GM21825 (cell line): ENCODE results near the gene EPB41L4A.
"Not testable (repeated sequence)": the region's sequence is repeated elsewhere in the genome, so short reads cannot be mapped to it uniquely, and the experiment has no call there.

Experiments used
- ATAC-seq: cut with Tn5 transposase; IDR thresholded peaks from one replicate; pipeline ENCODE4 v1.9.1; 2021; ENCODE audit warnings: mild to moderate bottlenecking, moderate library complexity; ENCODE audit not compliant: unreplicated experiment

Gene EPB41L4A

DNA sequence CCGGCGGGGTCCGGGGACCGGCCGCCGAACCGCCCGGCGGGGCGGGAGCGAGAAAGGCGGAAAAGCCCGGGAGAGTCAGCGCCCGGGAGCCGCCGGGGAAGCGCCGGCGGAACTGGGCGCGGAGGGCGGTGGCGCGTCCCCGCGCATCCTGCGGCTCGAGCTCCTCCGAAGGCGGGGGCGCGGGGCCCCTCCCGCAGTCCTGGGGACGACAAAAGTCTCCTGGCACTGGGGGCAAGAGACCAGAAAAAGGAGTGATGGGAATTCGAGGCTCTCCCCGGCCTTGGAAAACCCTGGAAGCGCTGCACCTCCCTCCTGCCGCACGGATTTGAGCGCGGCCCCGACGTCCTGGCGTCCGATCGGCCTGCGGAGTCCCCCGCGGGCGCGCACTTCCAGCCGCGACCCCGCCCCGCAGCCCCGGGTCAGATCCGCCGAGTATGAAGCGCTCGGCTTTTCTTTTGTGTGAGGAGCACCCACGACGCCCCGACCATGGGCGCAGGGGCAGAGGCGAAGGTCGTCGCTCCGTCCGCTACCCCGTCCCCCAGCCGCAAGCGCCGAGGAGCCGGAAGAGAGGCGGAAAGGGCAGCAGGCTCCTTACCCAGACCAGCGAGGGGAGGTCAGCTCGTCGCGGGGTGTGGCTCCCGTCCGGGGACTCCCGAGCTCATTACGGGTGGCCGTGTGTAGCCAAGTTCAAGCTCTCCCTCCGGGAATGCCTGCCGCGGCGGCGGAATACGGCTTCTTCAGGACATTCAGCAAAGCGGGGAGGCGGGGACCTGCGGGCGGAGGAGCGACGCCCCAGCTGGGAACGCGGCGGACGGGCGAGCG, at the start of gene EPB41L4A:
TSS of gene EPB41L4A (minus strand) at position 114 of the 822 bp plus-strand sequence. CDS start 238 bp downstream, outside the sequence.
- peak; percentile 22 for ATAC-seq

DNA sequence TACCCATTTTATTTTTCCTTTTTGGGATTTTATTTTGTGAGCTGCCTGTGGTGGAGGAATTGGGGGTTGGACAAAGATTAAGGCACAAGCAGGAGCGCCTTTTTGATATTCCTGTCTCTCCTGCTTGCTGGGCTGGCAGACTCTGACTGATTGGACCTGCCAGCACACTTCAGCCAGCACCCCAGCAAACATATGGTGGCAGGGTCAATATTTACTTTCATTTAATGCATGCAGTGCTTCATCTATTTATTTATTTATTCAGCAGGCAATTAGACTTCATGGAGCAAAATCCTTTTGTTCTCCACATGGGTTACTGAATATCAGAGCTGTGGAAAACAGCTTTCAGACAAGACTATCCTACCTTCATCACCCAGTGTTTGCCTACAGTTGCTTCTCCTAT, 48.4 kb upstream of the EPB41L4A start:
- ATAC-seq, result no peak

GRCh38 chr5:112466261-112466660, 47.2 kb upstream of the EPB41L4A start:
- ATAC-seq, result not testable (repeated sequence)

- ATAC-seq, result not testable (repeated sequence)
These were observed 28.2 kb upstream of the EPB41L4A start for GRCh38 chr5:112447187-112447760.

- ATAC-seq, result no peak
These were observed 26.7 kb upstream of the EPB41L4A start for GRCh38 chr5:112445626-112446350.

GRCh38 chr5:112443932-112444331, 24.9 kb upstream of the EPB41L4A start:
- not testable (repeated sequence) for ATAC-seq

DNA sequence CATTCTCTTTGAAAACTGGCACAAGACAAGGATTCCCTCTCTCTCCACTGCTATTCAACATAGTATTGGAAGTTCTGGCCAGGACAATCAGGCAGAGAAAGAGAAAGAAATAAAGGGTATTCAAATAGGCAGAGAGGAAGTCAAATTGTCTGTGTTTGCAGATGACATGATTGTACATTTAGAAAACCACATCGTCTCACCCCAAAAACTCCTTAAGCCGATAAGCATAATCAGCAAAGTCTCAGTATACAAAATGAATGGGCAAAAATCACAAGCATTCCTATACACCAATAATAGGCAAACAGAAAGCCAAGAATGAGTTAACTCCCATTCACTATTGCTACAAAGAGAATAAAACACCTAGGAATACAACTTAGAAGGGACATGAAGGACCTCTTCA, 21.0 kb upstream of the EPB41L4A start:
- ATAC-seq, result no peak

- no peak for ATAC-seq
These were observed 17.1 kb upstream of the EPB41L4A start for GRCh38 chr5:112436144-112436543.

DNA sequence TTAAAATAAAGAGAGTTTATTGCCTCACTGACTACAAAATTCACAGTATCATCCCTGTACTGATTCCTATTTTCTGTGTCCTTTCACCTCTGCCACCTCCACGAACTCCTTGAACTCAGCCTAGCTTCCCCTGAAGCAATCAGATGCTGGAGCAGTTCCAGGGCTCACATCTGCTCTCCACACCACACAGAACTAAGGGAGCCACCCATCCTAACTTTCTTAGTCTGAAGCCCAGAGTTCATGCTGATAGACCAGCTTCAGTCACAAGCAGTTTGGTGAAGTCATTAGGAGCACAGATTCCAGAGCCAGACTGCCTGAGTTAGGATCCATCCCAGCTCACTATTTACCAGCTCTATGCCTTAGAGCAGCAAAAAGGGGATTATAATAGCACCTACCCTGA, 15.6 kb upstream of the EPB41L4A start:
- ATAC-seq, result no peak

- ATAC-seq, result not testable (repeated sequence)
These were observed 7.1 kb upstream of the EPB41L4A start for GRCh38 chr5:112426202-112426601.

- peak; percentile 85 for ATAC-seq
These were observed 1.1 kb upstream of the EPB41L4A start for GRCh38 chr5:112419986-112420864.

DNA sequence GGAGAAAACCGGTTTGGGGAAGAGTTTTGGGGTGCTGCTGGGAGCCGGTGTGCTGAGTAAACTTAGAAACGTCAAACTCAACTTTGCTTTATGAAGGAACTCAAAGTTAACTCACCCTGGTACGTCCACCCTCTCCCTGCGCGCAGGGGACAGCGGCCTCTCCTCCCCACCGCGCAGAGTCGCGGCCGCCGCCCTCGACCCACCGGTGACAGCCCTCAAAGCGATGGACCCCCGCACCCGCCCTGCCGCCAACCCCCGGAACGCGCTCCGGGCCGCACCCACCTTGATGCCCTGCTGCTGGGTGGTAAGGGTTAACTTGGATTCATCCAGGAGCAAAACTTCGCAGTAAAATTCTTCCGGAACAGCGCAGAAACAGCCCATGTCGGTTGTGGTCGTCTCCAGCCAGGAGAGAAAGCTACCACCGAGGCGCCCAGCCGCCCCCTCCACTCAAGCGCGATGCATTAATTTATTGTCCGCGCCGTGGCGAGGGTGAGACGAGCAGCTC, 366 bp downstream of the EPB41L4A start:
- no peak for ATAC-seq

GRCh38 chr5:112417931-112418658, 982 bp downstream of the EPB41L4A start:
- no peak for ATAC-seq

DNA sequence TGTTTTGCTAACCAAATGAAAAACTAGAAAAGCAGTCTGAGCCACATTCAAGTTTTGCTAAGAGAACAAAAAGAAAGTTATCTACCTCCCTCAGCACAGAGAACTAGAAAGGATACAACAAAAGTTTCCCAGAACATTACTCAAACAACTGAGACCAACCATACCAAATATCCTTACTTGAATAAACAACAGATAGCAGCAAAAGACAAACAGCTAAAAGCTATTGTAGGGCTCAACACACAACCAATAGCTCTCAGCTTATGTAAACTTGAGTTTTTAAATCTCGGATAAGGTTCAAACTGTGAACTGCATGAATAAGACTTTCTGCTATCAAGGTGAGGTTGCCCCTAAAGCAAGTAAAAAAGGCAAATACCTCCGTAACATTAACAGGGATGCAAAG, 3.5 kb downstream of the EPB41L4A start:
- ATAC-seq, result no peak

GRCh38 chr5:112413611-112414010, 5.5 kb downstream of the EPB41L4A start:
- ATAC-seq, result no peak

GRCh38 chr5:112412346-112412745, 6.7 kb downstream of the EPB41L4A start:
- no peak for ATAC-seq

DNA sequence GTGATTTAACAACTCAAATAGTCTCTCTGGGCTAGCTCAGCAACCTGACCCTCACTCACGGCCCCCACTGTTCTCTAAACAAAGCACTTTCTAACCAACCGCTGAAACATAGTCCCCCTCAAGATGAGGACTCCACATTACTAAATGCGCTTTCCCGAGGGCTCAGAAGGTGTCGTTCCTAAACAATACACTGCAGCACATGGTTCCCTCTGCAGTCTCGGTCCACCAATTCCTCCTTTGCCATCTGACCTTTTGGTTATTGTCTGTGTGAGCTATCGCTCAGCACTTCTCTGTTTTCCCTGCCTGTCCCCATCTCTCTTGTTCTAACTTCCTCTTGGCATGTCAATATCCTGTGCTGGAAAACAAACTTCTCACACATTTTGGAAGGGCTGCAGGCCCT, 7.2 kb downstream of the EPB41L4A start:
- ATAC-seq, result no peak

GRCh38 chr5:112407666-112408065, 11.4 kb downstream of the EPB41L4A start:
- ATAC-seq, result no peak

- ATAC-seq, result no peak
These were observed 11.8 kb downstream of the EPB41L4A start for GRCh38 chr5:112407240-112407639.

- ATAC-seq, result no peak
These were observed 16.0 kb downstream of the EPB41L4A start for GRCh38 chr5:112403069-112403468.
